Measurements from ENCODE around the gene SAMD4B. TPM values are rescaled to one million over a fixed set of nuclear protein-coding genes. Genes with fewer than 3 reads are reported as not detected.
"Not testable (repeated sequence)": the region's sequence is repeated elsewhere in the genome, so short reads cannot be mapped to it uniquely, and the experiment has no call there.

SAMD4B gene
- total and polyA plus RNA-seq, 12 donors, result 35.5 to 92.8 (median 49.8) TPM

GRCh38 chr19:39308531-39309304 lies 33.5 kb upstream of the SAMD4B start:
- H3K27me3 ChIP-seq, result peaks cover 13 to 71% (median 52%) of the 10 kb centered on the region in 7 donors
- ATAC-seq, result no peak
- WGBS, 2 donors, result 35 to 45% methylated on average over 18 of the region's 18 CpGs

GRCh38 chr19:39309305-39309670 lies 32.9 kb upstream of the SAMD4B start:
- DNase-seq, H3K9me3 ChIP-seq, H3K27ac ChIP-seq, H3K4me3 ChIP-seq, ATAC-seq: not testable (repeated sequence)
- Histone ChIP-seq H3K36me3 (peaks cover 0 to 25% (median 0%) of the 10 kb centered on the region in 9 donors), H3K27me3 (peaks cover 13 to 65% (median 46%) of the 10 kb centered on the region in 7 donors), H3K4me1 (peaks cover 0 to 15% (median 7%) of the 10 kb centered on the region in 9 donors)
- 95 to 98% methylated on average over 7 of the region's 7 CpGs for WGBS, 2 donors
- intact Hi-C loops (cut with DNase I), result loop anchor here in 1 of 10 donors (10.0 kb wide), 1 partner anchor 1334 kb away; no protein-coding TSS in a partner anchor

More at GRCh38 chr19:39308531-39309304, 33.5 kb upstream of the SAMD4B start:
- Histone ChIP-seq H3K36me3 (peaks cover 0 to 19% (median 0%) of the 10 kb centered on the region in 9 donors), H3K4me3 (no peak overlapping the region), H3K9me3 (no peaks in the 10 kb centered on the region), H3K27ac (no peak overlapping the region), H3K4me1 (peaks cover 0 to 15% (median 7%) of the 10 kb centered on the region in 9 donors)
- DNase-seq, result no peak
- no peak for TF ChIP-seq CTCF (IDR thresholded peaks at IDR 0.05)
- intact Hi-C loops (cut with DNase I), result loop anchor here in 1 of 10 donors (10.0 kb wide), 1 partner anchor 1334 kb away; no protein-coding TSS in a partner anchor

- DNase-seq (no peak), ATAC-seq (no peak)
- H3K4me3 ChIP-seq, result no peak overlapping the region
- H3K4me1 ChIP-seq, result peaks cover 0 to 15% (median 7%) of the 10 kb centered on the region in 9 donors
- intact Hi-C loops (cut with DNase I), result no loop called here
- 60 to 61% methylated on average over 11 of the region's 11 CpGs for WGBS, 2 donors
- peaks cover 13 to 50% (median 32%) of the 10 kb centered on the region in 7 donors for H3K27me3 ChIP-seq
- no peak overlapping the region for H3K27ac ChIP-seq
- no peak for TF ChIP-seq CTCF (IDR thresholded peaks at IDR 0.05)
- no peaks in the 10 kb centered on the region for H3K9me3 ChIP-seq
- H3K36me3 ChIP-seq, result peaks cover 0 to 35% (median 0%) of the 10 kb centered on the region in 9 donors
Measured at GRCh38 chr19:39310558-39311311, 31.5 kb upstream of the SAMD4B start.

GRCh38 chr19:39314016-39314728 lies 28.0 kb upstream of the SAMD4B start:
- no peak for TF ChIP-seq CTCF (IDR thresholded peaks at IDR 0.05)
- DNase-seq, result no peak
- no peak for ATAC-seq

More at GRCh38 chr19:39314016-39314728, 28.0 kb upstream of the SAMD4B start:
- no peak overlapping the region for H3K27ac ChIP-seq
- no peak overlapping the region for H3K4me3 ChIP-seq
- WGBS, 2 donors, result 95 to 97% methylated on average over 62 to 64 of the region's 64 CpGs
- H3K27me3 ChIP-seq, result peaks cover 0 to 33% (median 0%) of the 10 kb centered on the region in 7 donors
- no peaks in the 10 kb centered on the region for H3K9me3 ChIP-seq
- no peaks in the 10 kb centered on the region for H3K4me1 ChIP-seq
- intact Hi-C loops (cut with DNase I), result no loop called here
- peaks cover 0 to 26% (median 0%) of the 10 kb centered on the region in 9 donors for H3K36me3 ChIP-seq

Measured in heart right ventricle (tissue), 16 donors.